DOHH2 (cell line): ENCODE data around the gene RNF111.

Experiments
- CTCF ChIP-seq: fragments of 200-600 bp; sonication (generic); IDR thresholded peaks from one replicate; pipeline ENCODE4 v1.5.1; 2014; ENCODE audit warnings: antibody characterized with exemption, mild to moderate bottlenecking, low read depth, low read length; ENCODE audit not compliant: poor library complexity, severe bottlenecking
- EZH2phosphoT487 ChIP-seq: fragments of 200-600 bp; sonication (generic); IDR thresholded peaks from 2 replicates; pipeline ENCODE4 v1.6.1; 2017; ENCODE audit warnings: borderline replicate concordance, mild to moderate bottlenecking, antibody characterized with exemption, low read length, moderate library complexity, mixed read lengths

GRCh38 chr15:58985443-58985842 is 2.0 kb upstream of the RNF111 start:
- no peak for TF ChIP-seq CTCF
- TF ChIP-seq EZH2phosphoT487, result no peak
